NCI-H524 treated with DMSO at 0.1 percent for 48 hours (cell line): Measurements from ENCODE around the gene ACSL5.

ENCODE experiments used
- DNase-seq: peaks from one replicate; lab custom pipeline; 2025; lab: John Stamatoyannopoulos, UW

ACSL5 gene

GRCh38 chr10:112465299-112465883 is 91.5 kb downstream of the ACSL5 start:
- DNase-seq = no peak

DNA sequence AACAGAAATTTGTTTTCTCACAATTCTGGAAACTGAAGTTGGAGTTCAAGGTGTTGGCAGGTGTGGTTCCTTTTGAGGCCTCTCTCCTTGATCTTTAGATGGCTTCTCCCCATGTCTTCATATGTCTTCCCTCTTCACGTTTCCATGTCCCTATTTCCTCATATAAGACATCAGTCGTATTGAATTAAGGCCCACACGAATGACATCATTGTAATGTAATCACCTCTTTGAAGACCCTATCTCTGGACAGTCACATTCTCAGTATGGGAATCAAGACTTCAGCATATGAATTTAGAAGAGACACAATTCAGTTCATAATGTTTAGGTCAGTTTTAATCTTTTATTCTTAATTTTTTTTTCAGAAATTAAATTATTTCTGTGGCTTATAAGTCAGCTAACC is 92.9 kb downstream of the ACSL5 start:
- no peak for DNase-seq

DNA sequence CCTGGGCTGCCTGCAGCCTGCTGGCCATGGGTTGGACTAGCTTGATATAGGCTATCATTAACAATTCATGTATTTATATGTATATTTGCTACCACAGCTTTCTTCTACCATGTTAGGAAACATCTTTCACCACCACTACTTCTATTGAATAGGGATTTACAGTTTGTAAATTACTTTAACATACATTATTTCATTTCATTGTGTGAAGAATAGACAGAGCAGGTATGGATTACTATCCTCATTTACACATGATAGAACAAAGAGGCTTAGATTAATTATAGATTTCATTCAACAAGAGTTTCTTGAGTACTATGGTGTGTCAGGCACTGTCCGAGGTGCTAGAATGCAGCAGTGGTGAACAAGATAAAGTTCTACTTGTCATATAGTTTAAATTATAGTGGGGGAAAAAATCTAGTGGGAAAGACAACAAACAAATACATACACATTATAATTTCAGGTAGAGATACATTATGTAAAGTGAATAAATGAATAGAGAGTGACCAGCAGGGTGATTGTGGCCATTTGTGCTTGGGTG is 93.7 kb downstream of the ACSL5 start:
- DNase-seq = no peak

- DNase-seq = no peak
Measured at GRCh38 chr10:112471878-112472487, 98.1 kb downstream of the ACSL5 start.

- DNase-seq = no peak
Measured at GRCh38 chr10:112475575-112476218, 101.8 kb downstream of the ACSL5 start.
